Astrocyte of the spinal cord (primary cell): ENCODE data around the gene DPYSL4.

Experiments
- DNase-seq: peaks from one replicate; pipeline ENCODE4 v3.0.0; 2011; ENCODE audit warnings: low read depth, low spot score
- H3K4me3 ChIP-seq: 2 replicates; pipeline ENCODE4 v1.5.1; 2011; ENCODE audit warnings: low read depth, mild to moderate bottlenecking, low read length, moderate library complexity
- CTCF ChIP-seq: IDR thresholded peaks from 2 replicates; pipeline ENCODE4 v1.5.1; 2012; ENCODE audit warnings: low read depth, mild to moderate bottlenecking, low read length, inconsistent platforms
- in situ Hi-C: cut with HindIII; loops from 2 replicates; pipeline ENCODE4 v1.10.0; 2017; ENCODE audit warnings: low sequenced_read_pairs

The DPYSL4 gene

DNA sequence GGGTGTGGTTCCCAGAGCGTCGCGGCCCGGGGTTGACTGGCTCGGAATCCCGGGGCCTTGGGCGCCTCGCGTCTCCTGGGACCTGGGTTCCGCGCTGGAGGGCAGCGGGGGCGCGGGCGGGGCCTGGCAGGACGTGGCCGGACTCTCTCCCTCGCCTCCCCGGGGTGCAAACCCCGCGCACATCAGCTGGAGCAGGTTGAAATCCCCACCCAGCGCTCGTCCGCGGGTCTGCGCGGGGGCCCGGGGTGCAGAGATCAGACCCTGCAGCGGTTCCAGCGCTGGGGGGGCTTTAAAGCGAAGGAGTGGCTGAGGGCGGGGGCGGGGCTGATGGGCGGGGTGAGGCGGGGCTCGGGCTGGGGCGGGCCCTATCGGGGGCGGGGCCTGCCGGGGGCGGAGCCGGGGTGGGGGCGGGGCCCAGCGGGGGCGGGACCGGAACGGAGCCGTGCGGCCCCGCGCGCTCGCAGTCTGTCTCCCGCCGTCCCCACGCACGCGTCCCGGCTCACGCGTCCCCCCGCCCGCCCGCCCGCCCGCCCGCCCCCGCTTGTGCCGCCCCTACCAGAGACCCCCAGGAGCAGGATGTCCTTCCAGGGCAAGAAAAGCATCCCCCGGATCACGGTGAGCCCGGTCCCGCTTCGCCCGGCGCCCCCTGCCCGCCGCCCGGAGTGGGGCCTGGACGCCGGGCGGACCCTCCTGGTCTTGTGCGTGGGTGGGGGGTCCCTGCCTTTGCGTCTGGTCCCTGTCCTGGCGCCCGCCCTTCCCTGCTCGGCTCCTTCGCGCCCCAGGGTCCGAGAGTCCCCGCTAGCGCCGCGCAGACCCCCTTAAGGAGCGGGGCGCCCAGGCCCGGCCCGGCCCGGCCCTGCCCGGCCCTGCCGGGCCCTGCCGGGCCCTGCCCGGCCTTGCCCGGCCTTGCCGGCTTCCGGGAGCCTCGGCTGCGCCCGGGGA is at the start of gene DPYSL4:
Gene DPYSL4 (plus strand): TSS at position 461 of the 942 bp plus-strand sequence. CDS start 116 bp downstream, at position 577.
- no peak for TF ChIP-seq CTCF
- peak within 1 kb of the TSS; percentile 40 for H3K4me3 ChIP-seq
- no peak for DNase-seq
- in situ Hi-C loops = no loop called here

DNA sequence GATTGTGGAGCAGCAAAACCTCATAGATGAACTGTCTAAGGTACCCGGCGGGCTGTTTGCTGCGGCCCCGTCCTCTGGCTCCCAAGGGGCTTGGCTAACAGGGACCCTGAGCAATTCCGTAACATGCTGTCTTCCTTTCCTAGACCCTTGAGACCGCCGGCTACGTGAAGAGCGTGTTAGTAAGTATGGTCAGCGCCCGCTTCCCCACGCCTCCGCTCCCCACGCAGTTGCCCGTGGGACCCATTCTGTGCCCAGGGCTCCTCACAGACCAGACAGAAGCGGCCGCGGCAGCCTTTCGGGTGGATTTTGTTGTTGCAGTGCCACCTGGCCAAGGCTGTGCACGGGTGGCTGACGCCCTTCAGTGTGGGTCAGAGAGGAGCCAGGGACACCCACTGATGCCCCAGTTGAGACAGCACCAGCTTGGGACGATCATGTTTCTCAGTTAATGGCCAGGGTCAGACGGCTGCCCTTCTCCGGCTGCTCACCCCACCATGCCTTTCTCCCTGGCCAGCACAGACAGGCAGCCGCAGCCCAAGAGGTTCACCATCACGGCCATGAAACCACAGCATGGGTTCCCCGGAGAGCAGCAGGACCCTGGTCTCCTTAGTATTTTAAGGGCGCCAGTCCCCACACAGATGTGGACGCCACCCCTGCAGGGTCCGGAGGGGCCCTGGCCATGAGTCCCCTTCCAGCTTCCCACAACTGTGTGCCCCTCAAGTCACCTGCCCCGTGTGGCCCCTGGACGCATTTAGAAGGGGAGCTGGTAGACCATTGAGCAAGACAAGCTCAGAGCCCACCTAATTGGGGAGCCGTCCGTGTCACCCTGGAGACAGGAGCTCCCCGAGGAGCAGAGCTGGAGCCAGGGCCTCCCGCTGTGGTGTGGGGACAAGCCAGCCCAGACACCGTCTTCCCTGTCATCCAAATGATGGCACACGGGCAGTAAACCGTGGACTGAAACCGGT is 49.4 kb upstream of the DPYSL4 start:
- no peak for DNase-seq
- TF ChIP-seq CTCF = no peak
- no peak overlapping the region for H3K4me3 ChIP-seq
- in situ Hi-C loops = no loop called here

DNA sequence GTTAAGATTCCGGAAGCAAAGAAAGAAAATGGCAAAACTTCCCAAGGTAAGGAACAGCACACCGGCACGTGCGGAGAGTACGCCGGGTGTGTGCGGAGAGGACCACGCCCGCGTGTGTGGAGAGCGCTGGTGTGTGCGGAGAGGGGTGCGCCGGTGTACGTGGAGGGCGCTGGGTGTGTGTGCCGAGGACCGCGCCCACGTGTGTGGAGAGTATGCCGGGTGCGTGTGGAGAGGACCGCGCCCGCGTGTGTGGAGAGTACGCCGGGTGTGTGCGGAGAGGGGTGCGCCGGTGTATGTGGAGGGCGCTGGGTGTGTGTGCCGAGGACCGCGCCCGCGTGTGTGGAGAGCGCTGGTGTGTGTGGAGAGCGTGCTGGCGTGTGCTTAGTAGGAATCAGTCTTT is 48.6 kb upstream of the DPYSL4 start:
- in situ Hi-C loops = no loop called here
- no peak for DNase-seq
- TF ChIP-seq CTCF = no peak

GRCh38 chr10:132138596-132138995 is 48.2 kb upstream of the DPYSL4 start:
- no peak for DNase-seq
- in situ Hi-C loops = no loop called here
- no peak for TF ChIP-seq CTCF
- H3K4me3 ChIP-seq = no peak overlapping the region

More for the DNA sequence above, 48.6 kb upstream of the DPYSL4 start:
- H3K4me3 ChIP-seq = no peak overlapping the region

GRCh38 chr10:132139526-132139925 is 47.2 kb upstream of the DPYSL4 start:
- in situ Hi-C loops = no loop called here
- TF ChIP-seq CTCF = no peak
- DNase-seq = no peak
- no peak overlapping the region for H3K4me3 ChIP-seq

DNA sequence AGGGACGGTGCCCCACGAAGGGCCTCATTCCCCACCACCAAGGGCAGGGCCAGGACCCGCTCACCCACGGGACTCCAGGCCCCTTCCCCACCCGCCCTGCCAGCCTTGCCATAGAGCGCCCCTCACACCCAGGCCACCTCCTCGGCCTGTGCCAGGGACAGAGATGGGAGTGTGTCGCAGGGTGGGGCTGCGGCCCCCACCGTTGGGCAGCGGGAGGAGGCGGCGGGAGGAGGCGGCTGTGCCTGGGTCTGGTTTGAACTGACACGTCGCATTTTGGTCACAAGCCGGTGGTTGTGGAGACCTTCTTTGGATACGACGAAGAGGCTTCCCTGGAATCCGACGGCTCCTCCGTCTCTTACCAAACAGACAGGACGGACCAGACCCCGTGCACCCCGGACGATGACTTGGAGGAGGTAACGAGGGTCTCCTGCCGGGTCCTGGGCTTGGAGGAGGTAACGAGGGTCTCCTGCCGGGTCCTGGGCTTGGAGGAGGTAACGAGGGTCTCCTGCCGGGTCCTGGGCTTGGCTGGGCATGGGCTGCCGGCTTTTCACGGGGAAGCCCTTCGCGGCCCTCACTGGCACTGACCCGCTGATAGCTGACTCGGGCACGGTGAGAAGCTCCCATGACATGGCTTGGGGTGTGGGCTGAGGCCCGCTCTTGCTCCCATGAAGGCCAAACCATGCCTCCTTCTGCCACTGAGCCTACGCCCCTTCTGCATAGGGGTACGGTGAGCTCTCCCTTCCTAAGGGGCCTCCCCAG is 46.4 kb upstream of the DPYSL4 start:
- H3K4me3 ChIP-seq = no peak overlapping the region
- DNase-seq = no peak
- in situ Hi-C loops = no loop called here
- TF ChIP-seq CTCF = no peak
